ENCODE data around the gene COA5.
"Not testable (repeated sequence)": the region's sequence is repeated elsewhere in the genome, so short reads cannot be mapped to it uniquely, and the experiment has no call there.

Gene COA5

GRCh38 chr2:98605076-98605475 lies 3.2 kb downstream of the COA5 start:
- no peak for DNase-seq

GRCh38 chr2:98604547-98604946 lies 3.8 kb downstream of the COA5 start:
- no peak for DNase-seq

GRCh38 chr2:98601532-98602132 lies 6.7 kb downstream of the COA5 start:
- no peak for DNase-seq

GRCh38 chr2:98598781-98599428 lies 9.4 kb downstream of the COA5 start:
- no peak for DNase-seq

DNA sequence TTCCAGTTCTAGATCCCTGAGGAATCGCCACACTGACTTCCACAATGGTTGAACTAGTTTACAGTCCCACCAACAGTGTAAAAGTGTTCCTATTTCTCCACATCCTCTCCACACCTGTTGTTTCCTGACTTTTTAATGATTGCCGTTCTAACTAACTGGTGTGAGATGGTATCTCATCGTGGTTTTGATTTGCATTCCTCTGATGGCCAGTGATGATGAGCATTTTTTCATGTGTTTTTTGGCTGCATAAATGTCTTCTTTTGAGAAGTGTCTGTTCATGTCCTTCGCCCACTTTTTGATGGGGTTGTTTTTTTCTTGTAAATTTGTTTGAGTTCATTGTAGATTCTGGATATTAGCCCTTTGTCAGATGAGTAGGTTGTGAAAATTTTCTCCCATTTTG lies 13.6 kb downstream of the COA5 start:
- DNase-seq, result not testable (repeated sequence)

GRCh38 chr2:98592565-98592964 lies 15.7 kb downstream of the COA5 start:
- no peak for DNase-seq

- DNase-seq, result no peak
These were observed 18.8 kb downstream of the COA5 start for GRCh38 chr2:98589489-98589888.

DNA sequence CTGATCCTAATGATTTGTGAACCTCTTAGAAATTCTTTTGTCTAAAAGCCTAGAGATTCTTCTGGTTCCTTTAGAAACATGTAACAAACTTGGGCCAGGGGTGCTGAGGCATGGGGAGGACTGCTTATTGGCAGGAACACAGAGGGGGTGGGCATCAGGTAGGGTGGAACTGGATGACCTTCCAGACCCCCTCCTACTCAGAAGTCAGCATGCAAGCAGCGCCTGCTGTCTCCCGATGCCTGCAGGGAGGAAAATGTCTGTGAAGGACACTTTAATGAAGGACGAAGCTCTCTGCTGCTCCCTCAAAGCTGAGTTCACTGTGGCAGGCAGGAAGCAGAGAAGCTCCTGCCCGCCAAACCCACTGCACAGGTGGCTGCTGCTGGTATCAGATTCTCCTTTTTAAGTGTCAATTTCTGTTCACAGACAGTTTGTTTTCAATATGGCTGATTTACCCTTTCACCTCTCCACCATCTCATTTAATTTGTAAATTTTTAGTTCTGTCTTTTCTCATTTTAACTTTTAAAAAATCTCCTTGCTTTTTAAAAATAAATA lies 19.4 kb downstream of the COA5 start:
- DNase-seq, result no peak

- DNase-seq, result no peak
These were observed 21.7 kb downstream of the COA5 start for GRCh38 chr2:98586551-98587140.

DNA sequence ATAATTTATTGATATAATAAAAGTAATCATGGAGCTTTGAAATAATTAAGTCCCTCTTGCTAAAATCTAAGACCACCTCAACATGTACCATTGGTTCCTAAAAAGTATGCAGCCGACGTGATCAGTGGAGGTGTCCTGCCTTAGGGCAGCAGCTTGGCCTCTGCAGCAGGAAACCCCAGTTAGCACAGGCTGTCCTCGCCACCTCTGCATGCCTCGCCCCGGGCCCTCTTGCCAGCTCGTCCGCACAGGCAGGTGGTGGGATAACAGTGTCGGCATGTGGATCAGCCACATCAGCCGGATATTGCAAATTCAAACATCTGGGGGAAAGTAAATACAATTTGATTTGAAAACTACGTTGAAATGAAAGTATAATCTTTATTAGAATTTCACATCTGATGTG lies 22.9 kb downstream of the COA5 start:
- DNase-seq, result no peak

- no peak for DNase-seq
These were observed 24.3 kb downstream of the COA5 start for GRCh38 chr2:98583816-98584618.

DNA sequence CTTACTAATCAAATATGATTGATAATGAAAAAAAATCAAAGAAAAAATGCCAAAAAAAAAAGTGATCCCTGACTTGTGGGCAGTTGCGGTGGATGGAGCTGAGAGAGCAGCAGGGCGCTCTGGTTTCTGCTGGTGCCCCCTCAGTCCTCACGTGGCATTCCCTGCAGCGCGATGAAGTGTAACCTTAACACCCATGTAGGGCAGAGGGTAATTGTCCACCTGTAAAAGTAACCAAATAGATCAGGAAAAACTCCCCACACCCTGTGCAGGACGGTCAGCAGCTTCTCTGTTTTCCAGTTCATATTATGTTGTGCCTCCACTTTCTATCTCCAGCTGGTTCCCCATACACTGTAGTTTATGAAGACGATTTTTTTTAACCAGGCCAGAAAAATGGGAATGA lies 25.0 kb downstream of the COA5 start:
- DNase-seq, result no peak

DNA sequence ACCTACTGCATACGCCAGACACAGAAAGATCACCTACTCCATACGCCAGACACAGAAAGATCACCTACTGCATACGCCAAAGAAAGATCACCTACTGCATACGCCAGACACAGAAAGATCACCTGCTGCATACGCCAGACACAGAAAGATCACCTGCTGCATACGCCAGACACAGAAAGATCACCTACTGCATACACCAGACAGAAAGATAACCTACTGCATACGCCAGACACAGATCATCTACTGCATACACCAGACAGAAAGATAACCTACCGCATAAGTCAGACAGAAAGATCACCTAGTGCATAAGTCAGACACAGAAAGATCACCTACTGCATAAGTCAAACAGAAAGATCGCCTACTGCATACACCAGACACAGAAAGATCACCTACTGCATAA lies 25.8 kb downstream of the COA5 start:
- no peak for DNase-seq

DNA sequence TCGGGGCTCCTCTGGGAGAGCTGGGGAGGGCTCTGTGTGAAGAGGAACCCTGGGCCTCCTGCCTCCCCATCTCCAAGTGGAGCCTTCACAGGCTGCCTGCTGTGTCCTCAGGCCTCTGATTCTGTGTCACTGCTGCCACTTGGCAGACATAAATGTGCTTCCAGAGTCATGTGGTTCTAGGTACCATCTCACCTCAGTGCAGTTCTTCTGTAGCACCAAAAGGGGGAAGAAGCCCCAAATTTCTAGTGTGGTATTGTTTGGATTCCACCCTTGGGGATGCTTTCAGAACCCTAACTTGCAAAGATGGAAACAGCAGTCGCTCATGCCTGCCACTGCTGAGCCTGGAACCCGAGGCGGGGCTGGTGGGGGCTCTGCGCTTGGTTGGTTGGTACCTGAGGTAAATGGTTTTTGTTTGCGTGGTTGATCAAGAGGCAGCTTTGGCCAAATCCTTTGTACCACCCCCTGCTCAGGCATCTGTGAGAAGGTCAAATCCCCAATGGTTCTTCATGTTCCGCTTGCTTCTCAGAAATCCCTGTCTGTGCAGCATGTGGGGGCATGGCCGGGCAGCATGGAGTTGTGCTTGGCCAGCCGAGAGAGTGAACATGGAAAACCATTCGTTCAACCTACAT lies 27.5 kb downstream of the COA5 start:
- DNase-seq, result no peak

- DNase-seq, result no peak
These were observed 28.4 kb downstream of the COA5 start for GRCh38 chr2:98579926-98580325.

- DNase-seq, result no peak
These were observed 30.1 kb downstream of the COA5 start for GRCh38 chr2:98578231-98578630.

DNA sequence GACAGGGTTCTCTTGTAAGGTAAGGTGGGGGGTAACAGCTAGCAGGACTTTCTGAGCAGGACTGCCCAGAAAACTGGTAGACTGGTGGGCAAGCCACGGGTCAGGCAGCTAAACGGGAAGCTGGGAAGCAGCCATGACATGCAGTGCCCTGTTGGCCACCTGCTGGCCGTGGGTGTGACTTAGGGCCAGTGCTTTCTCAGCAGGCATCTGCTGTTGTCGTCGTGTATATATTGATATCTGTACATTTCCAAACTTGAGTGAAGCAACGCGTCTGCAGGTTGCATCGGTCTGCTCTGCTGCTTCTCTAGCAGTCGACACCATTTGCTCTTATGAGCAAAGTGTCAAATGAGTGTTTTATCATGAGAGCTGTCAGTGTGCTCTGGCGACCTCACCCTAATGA lies 31.0 kb downstream of the COA5 start:
- no peak for DNase-seq

GRCh38 chr2:98576666-98577312 lies 31.5 kb downstream of the COA5 start:
- no peak for DNase-seq

GRCh38 chr2:98573426-98573825 lies 34.9 kb downstream of the COA5 start:
- no peak for DNase-seq

GRCh38 chr2:98572676-98573075 lies 35.6 kb downstream of the COA5 start:
- DNase-seq, result no peak

DNA sequence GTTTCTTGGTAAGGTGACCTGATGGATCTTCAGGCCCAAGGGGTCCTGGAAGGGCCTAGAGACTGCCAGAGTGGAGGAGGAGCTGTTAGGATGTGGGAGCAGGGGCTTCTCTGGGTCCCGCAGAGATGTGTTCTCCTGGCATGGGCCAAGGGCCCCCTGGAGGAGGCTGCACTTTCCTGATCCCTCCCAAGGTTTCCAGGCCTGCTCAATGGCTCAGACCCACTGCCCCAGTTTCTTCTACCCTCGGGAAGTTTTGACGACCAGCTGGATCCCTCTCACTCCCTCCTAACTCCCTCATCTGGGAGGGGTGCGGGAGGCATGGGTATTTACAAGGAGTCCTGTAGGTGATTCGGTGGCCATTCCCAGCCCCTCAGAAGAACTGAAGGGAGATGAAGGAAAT lies 36.1 kb downstream of the COA5 start:
- DNase-seq, result no peak

DNA sequence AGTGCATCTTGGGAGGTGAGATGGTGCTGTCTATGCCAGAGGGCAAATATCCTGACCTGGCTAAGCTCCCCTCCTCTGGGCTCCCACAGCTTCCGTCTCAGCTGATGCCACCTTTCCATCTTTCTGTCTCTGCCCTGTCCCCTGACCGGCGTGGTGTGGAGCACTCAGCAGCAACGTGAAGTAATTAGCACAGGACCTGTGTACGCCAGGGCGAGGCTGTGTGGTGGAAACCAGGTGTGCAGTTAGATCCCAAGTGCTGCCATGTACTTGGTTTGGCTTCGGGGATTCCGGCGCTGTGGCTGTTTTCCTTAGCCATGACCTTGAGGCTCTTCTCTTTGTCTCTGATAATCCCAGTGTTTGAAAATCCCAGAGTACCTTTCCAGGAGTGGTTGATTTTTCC lies 36.5 kb downstream of the COA5 start:
- no peak for DNase-seq

Data from femur (tissue), 1 donor.